ENCODE data around the gene MRPL38.
"Not testable (repeated sequence)": the region's sequence is repeated elsewhere in the genome, so short reads cannot be mapped to it uniquely, and the experiment has no call there.

The MRPL38 gene

DNA sequence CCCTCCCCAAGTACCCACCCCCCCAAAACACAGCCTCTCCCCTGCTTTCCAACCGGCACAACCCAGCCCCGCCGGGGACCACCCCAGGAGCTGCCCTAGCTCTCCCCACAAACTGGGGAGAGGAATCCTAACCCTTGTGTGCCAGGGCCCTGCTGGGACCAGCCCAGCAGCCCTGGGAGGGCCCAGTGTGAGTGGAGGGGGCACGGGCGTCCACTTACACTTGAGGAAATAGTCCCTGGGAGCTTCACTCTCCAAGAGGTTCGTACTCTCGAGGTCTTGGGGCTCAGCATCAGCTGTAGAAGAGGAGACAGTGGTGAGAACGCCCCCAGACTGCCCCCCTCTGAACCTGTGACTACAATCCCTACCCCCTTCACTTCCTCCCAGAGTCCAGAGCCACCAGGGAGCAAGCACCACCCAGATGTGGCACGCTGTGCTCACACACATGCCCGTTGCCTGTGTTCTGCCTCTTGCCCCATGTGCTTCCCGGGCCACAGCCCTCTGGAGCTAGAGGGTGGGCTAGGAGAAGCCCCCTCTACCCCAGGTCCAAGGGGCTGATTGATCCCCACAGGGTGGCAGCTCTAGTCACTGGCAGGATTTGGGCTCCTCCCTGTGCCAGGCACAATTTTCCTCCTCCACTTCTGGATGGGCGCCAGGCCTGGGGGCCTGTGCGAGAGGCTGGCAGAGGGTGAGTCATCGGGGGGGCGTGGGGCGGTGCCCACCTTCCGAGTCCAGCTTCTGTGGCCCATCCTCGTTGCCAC lies 29.3 kb downstream of the MRPL38 start:
- DNase-seq, result no peak

DNA sequence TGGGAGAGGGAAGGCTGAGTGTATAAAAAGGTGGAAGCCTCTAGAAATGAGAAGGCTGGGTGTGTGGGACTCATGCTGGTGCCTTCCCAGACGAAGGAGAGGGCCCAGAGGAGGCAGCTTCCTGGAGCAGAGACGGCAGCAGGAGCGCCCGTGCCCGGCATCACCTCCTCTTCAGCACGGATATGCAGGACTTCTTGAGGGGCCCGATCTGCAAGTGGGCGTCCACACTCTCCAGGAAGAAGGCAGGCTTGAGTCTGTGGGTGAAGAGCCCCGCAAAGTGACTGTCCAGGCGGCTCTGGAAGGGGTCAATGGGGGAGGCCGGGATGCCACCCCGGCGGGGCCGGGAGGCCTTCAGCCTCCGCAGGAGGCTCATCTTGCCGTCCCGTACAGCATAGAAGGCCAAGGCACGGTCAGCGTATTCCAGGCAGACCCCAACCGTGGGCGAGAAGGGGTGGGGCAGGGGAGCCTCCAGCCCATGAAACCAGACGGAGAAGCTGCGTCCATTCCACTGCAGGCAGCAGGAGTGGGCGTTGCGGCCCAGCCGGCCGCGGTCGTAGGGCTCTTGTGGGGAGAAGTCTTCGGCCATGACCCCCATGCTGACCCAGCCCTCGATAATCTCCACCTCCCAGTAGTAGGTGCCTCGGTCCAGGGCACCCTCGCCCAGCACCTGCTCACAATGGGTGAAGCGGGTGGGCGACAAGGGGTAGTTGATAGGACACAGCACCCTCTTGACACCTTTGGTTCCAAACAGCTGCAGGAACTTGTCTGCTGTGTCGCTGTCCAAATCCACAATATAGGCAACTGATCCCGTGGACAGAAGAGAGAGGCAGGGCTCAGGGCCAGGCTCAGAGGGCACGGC lies 30.1 kb downstream of the MRPL38 start:
- no peak for DNase-seq

DNA sequence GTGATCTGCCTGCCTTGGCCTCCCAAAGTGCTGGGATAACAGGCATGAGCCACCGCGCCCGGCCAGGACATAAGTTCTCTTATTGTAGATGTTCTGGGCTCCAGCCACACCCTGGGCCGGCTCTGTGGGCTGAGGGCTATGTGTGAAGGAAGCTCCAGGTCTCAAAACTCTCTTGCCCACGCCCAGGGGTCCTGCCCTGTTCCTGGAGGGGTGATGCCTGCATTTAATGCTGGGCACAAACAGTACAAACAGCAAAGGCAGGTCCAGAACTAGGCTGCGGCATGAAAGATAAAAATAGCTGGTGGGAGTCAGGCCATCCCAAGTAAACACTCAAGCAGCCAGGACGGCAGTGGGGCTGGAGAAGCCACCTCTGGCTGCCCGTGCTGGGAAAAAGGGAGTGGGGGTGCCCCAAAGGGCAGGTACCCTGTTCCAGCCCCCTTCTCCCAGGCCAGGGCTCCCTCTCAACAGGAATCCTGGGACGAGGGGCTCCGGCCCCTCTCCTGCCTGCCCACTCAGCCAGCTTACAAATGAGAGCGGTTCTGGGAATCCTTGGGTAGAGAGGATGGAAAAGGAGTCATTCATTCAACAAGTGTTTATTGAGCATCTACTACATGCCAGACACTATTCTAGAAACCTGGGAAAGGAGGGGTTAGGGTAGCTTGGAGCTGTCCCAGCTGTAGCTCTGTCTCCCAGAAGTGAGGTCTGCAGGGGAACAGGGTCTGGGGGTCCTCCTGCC lies 30.9 kb downstream of the MRPL38 start:
- DNase-seq, result no peak

DNA sequence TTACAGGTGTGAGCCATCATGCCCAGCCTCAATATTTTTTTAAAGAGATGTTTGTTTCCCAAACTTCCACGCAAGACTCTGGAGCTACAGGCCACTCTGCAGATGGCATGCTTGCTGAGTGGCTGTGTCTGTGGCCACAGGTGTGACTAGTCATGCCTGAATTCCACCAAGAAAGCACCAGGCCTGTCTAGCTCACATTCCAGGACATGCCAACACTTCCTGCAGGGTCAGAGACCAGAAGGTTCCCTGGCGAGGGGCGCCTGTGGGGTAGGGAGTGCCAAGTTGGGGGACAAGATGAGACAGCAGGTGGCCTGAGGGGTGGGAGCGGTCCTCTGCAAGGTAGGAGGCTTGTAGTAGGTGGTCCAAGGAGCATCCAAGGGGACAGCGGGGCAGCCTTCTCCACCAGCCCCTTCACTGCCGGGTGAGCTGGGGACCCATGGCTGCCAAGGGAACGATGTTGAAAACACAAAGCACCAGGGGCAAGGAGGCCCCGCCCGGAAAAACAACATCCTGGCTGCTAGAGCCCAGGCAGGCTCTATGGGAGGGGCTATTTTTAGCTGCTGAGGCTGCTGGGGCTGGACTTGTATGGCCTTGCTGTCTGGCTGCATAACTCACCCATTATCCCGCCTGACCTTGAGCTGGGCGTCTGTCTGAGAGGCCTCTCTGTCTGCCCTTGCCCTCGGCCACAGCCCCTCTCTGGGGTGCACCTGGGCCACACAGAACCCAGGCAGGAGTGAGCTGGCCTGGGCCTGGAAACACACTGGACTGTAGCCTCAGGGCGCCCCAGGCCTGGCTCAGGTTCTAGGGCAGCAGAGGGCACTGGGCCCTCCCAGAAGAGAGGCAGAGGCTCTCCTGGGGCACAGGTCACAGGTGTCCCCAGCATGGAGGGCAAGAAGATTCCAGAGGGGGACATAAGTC lies 32.0 kb downstream of the MRPL38 start:
- peak; percentile 83 for DNase-seq

DNA sequence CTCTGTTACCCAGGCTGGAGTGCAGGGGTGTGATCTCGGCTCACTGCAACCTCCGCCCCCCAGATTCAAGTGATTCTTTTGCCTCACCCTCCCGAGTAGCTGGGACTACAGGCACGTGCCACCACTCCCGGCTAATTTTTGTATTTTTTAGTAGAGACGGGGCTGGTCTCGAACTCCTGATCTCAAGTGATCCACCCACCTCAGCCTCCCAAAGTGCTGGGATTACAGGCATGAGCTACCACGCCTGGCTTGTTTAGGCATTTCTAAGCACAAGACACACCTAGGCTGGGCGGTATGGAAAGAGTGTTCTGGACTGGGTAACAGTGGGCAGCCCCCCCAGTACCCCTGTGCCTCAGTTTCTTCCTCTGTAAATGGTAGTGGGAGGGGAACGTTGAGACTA lies 34.5 kb downstream of the MRPL38 start:
- not testable (repeated sequence) for DNase-seq

DNA sequence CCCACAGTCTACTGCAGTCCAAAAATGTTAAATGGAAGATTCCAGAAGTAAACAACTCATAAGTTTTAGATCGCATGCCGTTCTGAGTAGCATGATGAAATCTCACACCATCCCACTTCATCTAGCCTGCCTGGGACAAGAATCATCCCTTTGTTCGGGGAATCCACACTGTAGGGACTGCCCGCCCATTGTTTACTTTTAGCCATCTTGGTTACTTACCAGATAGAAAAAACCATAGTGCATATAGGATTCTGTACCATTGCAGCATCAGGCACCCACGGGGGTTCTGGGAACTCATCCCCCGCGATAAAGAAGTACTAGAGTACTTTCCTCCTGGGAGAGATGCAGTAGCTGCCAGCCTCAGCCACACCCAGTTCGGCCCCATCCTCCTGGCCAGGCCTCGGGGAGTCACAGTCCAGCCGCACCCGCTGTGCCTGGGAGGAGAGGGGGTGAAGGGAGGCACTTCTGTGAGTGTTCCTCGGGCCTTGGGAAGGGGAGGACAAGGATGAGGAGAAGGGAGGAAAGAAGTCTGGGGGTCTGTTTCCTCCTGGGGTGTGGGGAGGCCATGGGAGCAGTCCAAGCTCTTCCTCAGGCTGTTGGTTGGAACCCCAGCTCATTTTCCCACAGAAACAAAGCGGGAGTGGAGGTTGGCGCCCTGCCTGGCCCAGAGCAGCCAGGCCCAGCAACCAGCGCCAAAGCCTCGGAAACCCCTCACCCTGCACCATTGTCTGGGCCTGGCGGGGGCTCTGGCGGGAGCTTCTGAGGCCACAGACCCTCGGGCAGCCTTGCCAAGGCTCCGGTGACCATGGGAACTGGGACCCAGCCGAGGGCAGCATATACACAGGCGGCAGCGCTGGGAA lies 35.2 kb downstream of the MRPL38 start:
- DNase-seq, result peak; percentile 60

DNA sequence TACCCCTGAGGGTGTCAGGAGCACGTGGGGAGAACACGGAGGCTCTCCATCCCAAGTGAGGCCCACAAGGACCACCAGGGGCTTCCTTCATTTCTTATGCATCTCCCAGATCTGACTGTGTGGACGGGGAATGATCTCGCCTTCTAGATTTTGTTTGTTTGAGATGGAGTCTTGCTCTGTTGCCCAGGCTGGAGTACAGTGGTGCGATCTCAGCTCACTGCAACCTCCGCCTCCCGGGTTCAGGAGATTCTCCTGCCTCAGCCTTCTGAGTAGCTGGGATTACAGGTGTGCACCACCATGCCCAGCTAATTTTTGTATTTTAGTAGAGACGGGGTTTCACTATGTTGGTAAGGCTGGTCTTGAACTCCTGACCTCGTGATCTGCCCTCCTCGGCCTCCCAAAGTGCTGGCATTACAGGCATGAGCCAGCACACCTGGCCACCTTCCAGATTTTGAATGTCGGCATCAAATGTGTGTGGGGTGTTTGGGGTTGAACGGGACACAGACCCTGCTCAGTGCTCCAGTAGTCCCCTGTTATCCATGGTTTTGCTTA lies 35.9 kb downstream of the MRPL38 start:
- not testable (repeated sequence) for DNase-seq

DNA sequence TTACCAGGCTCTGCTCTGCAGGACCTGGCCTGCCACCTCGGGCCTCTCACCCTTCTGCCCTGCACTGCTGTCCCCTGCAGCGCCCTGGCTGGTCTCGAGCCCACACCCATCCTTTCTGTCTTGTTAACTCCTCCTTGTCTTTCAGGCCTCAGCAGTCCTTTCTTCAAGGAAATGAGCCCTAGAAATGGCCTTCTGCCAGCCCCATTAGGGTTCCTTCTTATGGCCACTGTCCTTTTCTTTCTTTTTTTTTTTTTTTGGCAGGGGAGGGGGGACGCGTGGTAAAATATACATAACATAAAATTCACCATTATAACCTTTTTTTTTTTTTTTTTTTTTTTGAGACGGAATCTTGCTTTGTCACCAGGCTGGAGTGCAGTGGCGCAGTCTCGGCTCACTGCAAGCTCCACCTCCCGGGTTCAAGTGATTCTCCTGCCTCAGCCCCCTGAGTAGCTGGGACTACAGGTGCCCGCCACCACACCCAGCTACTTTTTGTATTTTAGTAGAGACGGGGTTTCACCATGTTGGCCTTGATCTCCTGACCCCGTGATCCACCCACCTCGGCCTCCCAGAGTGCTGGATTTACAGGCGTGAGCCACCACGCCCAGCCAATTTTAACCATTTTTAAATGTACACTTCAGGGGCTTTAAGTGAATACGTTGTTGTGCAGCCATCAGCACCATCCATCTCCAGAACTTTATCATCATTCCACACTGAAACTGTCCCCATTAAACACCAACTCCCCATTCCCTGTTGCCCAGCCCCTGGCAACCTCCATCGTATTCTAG lies 39.1 kb downstream of the MRPL38 start:
- DNase-seq, result not testable (repeated sequence)

DNA sequence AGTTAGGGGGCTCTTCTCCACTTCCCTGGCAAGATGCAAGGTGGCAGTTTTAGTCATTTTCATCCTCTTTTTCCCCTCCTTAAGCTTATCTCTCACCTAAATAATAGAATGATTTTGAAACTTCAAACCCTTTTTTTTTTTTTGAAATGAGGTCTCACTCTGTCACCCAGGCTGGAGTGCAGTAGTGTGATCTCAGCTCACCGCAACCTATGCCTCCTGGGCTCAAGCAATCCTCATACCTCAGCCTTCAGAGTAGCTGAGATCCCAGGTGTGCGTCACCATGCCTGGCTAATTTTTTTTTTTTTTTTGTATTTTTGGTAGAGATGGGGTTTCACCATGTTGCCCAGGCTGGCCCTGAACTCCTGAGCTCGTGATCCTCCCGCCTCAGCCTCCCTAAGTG lies 39.8 kb downstream of the MRPL38 start:
- DNase-seq, result peak; percentile 47

DNA sequence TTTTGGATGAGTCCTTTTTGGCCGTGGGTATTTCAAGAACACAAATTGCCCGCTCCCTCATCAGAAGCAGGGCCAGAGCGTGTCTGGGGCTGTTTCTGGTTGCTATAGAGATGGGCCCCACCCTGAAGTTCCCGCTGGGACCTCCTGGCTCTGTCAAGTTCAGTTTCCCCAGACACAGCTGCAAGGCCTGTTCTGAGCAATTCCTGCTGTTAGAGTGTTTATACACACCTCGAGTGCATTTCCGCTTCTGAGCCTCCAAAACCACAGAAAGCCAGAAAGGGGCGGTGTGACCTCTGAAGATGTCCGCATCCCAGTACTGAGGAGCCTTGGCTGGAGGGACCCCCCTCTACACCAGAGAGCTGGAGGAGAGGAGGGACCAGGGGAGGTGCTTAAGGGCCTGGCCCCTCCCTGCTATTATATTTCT lies 40.2 kb downstream of the MRPL38 start:
- DNase-seq, result peak; percentile 86

DNA sequence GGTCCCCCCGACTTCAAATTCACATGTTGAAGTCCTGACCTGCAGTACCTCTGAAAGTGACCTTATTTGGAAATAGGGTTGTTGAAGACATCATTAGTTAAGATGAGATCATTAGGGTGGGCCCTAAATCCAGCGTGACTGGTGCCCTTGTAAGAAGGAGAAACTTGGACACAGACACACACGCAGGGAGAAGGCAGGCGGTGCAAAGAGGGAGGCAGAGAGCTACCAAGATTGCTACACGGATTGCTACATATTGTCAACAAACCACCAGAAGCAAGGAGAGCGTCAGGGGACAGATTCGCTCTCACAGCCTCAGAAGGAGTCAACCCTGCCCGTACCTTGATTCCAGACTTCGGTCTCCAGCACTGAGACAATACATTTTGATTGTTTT lies 42.8 kb downstream of the MRPL38 start:
- DNase-seq, result no peak

DNA sequence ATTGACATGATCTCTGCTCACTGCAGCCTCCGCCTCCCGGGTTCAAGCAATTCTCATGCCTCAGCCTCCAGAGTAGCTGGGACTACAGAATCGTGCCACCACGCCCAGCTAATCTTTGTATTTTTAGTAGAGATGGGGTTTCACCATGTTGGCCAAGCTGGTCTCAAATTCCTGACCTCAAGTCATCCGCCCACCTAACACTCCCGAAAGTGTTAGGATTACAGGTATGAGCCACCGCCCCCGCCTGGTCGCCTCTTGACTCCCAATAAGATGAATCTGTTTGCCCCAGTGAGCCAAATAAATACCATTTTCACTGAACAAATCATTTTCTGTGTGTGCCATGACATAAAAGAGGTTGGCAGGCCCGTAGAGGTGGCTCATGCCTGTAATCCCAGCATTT lies 45.3 kb downstream of the MRPL38 start:
- not testable (repeated sequence) for DNase-seq

DNA sequence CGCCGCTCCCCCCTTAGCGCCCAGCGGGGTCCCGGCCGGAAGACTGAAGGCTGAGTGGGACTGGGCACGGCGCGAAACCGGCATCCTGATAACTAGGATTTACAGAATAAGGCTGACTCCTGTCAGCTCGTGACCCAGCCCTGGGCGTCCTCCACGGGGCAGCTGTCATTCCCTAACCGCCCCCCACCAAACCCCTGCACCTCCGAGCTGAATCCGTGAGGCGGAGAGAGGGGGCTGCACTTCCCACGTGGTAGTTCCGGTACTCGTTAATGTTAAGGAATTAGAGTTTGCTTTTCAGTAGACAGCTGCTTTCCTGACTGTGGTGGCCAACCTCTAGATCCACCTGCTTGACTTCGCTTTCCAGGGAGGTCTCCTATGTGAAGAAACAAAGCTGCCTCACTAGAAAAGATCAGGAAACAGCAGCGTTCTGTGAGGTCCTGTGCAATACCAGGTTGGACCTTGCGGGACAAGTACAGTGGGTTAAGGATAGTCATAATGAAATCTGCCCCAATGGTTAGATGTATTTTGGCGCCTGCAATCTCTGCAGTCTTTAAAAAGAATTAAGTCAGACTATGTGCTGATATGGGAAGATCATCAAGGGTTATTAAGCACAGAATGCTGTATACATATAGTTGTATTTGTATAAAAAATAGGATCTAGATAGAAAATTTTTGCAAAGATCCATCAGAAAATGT lies 48.5 kb downstream of the MRPL38 start:
- no peak for DNase-seq

DNA sequence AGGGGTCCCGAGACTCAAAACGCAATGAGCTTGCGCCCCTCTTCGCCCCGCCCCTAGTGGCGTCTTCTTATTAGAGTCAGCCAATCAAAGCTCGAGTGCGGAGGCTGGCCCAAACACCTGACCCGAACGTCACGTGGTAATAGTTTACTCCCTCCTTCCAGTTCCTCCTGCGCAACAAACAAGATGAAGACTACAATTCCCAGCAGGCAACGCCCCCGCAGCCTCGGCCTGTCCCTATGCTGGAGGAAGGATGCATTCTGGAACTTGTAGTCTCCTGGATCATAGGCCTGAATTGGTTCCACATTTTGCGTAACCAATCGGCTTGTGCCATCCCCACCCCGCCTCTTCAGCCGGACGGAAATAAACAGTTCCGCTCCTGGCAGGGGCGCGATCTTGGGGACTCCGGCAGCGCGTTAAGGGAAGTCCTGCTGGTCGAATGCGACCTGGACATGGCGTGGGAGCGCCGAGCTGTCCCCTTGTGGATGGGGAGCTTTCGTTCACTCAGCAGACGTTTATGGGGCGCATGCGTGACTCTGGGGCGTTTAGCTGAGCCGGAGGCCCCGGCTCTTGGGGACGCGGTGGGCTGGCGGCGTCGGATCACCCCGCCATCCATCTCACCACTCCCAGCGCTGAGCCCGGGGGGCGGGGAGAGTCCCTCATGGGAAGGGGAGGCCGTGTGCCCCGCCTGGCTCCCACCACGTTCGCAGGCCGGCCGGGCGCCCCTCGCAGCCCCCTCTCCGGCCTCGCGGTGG lies 49.2 kb downstream of the MRPL38 start, which contains the start of gene WBP2:
Gene WBP2 (minus strand): TSS at position 26 of the 752 bp plus-strand sequence. CDS start 38 bp downstream, outside the sequence.
- peak; percentile 99 for DNase-seq

DNA sequence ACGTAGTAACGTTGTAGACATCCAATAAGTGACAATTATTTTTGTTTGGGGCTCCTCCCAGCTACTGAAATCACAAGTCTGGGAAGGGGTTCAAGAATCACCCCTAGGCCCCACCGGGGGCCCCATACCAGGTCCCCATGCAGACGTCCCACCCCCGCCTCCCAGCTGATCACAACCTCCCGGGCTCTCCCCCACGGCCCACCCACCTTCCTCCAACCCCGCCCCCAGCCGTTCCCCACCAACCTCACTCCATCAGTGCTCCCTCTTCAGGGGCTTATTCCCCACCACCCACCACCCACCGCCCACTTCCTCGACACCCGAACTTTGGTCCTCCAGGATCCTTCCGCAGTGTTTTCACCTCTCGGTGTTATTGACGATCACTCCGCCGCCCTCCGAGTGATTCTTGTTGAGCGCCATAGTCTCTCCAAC lies 49.8 kb downstream of the MRPL38 start:
- no peak for DNase-seq

DNA sequence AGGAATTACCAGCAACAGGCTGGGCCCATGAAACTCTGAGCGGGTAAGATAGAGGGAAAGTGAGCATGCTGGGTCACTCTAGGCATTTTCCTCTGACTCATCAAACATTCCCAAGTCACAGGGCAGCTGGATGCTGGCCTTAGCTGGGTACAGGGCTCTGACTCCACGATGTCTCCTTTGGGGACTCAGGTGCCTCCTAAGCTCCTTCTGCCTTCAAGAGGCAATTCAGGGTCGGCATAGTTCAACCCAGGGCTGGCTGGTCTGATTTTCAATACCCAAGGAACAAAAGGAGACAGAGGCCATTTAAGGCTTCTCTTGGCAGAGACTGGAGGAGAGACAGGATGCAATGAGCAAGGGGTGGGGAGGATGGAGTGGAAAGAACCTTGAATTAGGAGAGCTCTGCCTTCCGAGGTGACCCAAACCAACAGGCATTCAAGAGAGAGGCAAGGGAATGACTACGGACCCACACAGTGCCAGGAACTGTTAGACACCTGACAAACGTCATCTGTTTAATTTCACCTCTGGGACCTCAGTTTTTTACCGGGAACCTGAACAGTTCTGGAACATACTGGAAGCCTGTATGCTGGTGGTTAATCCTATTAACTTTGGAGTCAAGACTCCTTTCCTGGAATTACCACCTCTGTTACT lies 50.5 kb downstream of the MRPL38 start:
- DNase-seq, result peak; percentile 29

DNA sequence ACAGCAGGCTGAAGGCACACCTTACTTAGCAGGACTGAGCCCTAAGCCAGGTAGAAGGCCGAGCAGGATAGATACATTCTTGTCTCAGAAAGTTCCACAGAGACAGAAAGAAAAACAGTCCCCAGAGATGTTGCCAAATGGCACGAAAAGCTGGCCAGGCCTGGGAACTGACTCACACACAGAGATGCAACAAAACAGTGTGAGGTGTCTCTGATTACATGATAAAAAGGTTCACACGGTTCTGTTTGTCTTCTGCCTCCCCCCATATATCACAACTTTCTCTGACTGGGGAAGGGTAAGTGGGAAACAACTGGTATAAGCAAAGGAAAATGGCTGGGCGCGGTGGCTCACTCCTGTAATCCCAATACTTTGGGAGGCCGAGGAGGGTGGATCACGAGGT lies 51.3 kb downstream of the MRPL38 start:
- no peak for DNase-seq

DNA sequence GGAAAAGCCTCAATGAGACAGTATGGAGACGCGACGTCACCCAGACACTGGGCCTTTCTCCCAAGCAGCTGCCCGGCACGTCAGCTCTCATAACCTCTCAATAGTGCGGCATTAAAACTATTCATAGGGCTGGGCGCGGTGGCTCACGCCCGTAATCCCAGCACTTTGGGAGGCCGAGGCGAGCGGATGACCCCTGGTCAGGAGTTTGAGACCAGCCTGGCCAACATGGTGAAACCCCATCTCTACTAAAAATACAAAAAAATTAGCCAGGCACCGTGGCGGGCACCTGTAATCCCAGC lies 53.0 kb downstream of the MRPL38 start:
- not testable (repeated sequence) for DNase-seq
